Ovary (tissue), 9 donors: ENCODE results near the gene ATP7A. TPM values are rescaled to one million over a fixed set of nuclear protein-coding genes. Genes with fewer than 3 reads are reported as not detected.

Source experiments
- DNase-seq, 5 donors: peaks; one replicate each; pipeline ENCODE4 v3.0.0-alpha.2; 2019 to 2020
- H3K27ac ChIP-seq, 2 donors: fragments of 200-600 bp; one replicate each; pipeline versions ENCODE4 v1.5.1 to v1.8.0; 2019 to 2022
- H3K27me3 ChIP-seq: fragments of 200-600 bp; one replicate; pipeline ENCODE4 v1.8.0; 2022
- H3K36me3 ChIP-seq: fragments of 200-600 bp; sonication (generic); one replicate; pipeline ENCODE4 v1.5.1; 2019
- H3K4me1 ChIP-seq: one replicate; pipeline ENCODE4 v1.8.1; 2013; ENCODE audit warnings: mild to moderate bottlenecking, moderate library complexity; ENCODE audit not compliant: insufficient read depth
- H3K4me3 ChIP-seq: fragments of 200-600 bp; sonication (generic); one replicate; pipeline ENCODE4 v1.5.1; 2017
- H3K9me3 ChIP-seq, 2 donors: fragments of 200-600 bp in 1 of 2; sonication (generic) in 1 of 2; one replicate each; pipeline versions ENCODE4 v1.5.1 to v1.8.1; 2013 to 2019; ENCODE audit warnings: mild to moderate bottlenecking in 1 of 2, moderate library complexity in 1 of 2
- CTCF ChIP-seq, 3 donors: fragments of 450-650 bp in 2 of 3; fragments of 200-600 bp in 1 of 3; IDR thresholded peaks; one replicate each; pipeline versions ENCODE4 v1.5.1 to v1.8.0; 2016 to 2022; ENCODE audit warnings: antibody characterized with exemption in 3 of 3, mild to moderate bottlenecking in 1 of 3
- EP300 ChIP-seq: sonication (generic); formaldehyde crosslinking; IDR thresholded peaks from one replicate; pipeline ENCODE4 v1.6.1; 2017; ENCODE audit warnings: antibody characterized with exemption
- POLR2A ChIP-seq: fragments of 450-650 bp; IDR thresholded peaks from one replicate; pipeline ENCODE4 v1.6.1; 2017; ENCODE audit warnings: antibody characterized with exemption, mild to moderate bottlenecking, moderate library complexity
- whole genome bisulfite sequencing, 3 donors: extraction: QIAGEN DNeasy Blood & Tissue Kit in 1 of 3; methylation state at CpG; one replicate each; pipeline versions ENCODE4 v1.1.5 to v1.1.7; 2013 to 2017; 5-methylcytosine and 5-hydroxymethylcytosine counted together
- intact Hi-C, 4 donors: fragments of 100-400 bp; cut with DNase I; formaldehyde crosslinking; loops; one replicate each; pipeline versions ENCODE4 v1.11.0 to v1.15.1; 2022 to 2023
- polyA plus RNA-seq, 2 donors: library from polyadenylated mRNA; stranded (reverse); fragments of 200-250 nt in 1 of 2; fragments of 350-450 nt in 1 of 2; fragmentation: Illumina TruSeq in 1 of 2; extraction: RNeasy Lipid Tissue Mini Kit (QIAGEN cat#74804) in 1 of 2; gene quantifications; one replicate each; pipeline ENCODE4 v1.2.3, GENCODE V29; 2013 to 2014
- total RNA-seq, 7 donors: library from RNA; depleted of rRNA in 2 of 7; stranded (reverse); fragments of >200 nt in 2 of 7; fragmentation: NEBNext Ultra II Directional in 3 of 7; extraction: Animal tissue kit (Norgen Biotek cat#: 25700) in 3 of 7; gene quantifications; one replicate each; pipeline versions ENCODE4 v1.1.0 to v1.2.4, GENCODE V29; 2016 to 2023
- donor health status: DM: no; HTN: no; CAD: no; lungs with moderate emphysema.
- donor health status: DM: no; HTN: no; CAD: no.
- donor health status: Bipolar disorder and iron deficiency.
- donor health status: DM: yes; HTN: yes; CAD: no.
- donor health status: DM: no; HTN: no; CAD: no.
- donor health status: DM: yes; HTN: yes; CAD: no.

Gene ATP7A
- total and polyA plus RNA-seq, 9 donors: 2.3 to 11.2 (median 10.2) TPM

GRCh38 chrX:77961063-77961462, 50.6 kb downstream of the ATP7A start:
- Histone ChIP-seq H3K4me1 (no peaks in the 10 kb centered on the region), H3K27me3 (no peaks in the 10 kb centered on the region), H3K4me3 (no peak overlapping the region), H3K36me3 (no peaks in the 10 kb centered on the region), H3K27ac (no peak overlapping the region), H3K9me3 (no peaks in the 10 kb centered on the region)
- intact Hi-C loops: no loop called here
- TF ChIP-seq POLR2A: no peak
- TF ChIP-seq EP300: no peak
- no peak for TF ChIP-seq CTCF (IDR thresholded peaks at IDR 0.05)
- WGBS, 3 donors: 89 to 92% (median 90%) methylated on average over 2 of the region's 2 CpGs
- no peak for DNase-seq

- Histone ChIP-seq H3K4me1 (no peaks in the 10 kb centered on the region), H3K4me3 (no peak overlapping the region), H3K27ac (no peak overlapping the region), H3K27me3 (no peaks in the 10 kb centered on the region), H3K36me3 (no peaks in the 10 kb centered on the region), H3K9me3 (no peaks in the 10 kb centered on the region)
- 75 to 81% (median 77%) methylated on average over 13 of the region's 13 CpGs for WGBS, 3 donors
- intact Hi-C loops: no loop called here
- no peak for TF ChIP-seq POLR2A
- TF ChIP-seq CTCF (IDR thresholded peaks at IDR 0.05): no peak
- no peak for TF ChIP-seq EP300
- DNase-seq: no peak
Measured at GRCh38 chrX:77962068-77962902, 51.8 kb downstream of the ATP7A start.

GRCh38 chrX:77966361-77966760, 55.9 kb downstream of the ATP7A start:
- Histone ChIP-seq H3K27me3 (no peaks in the 10 kb centered on the region), H3K4me3 (no peak overlapping the region), H3K4me1 (no peaks in the 10 kb centered on the region), H3K27ac (no peak overlapping the region), H3K36me3 (no peaks in the 10 kb centered on the region), H3K9me3 (no peaks in the 10 kb centered on the region)
- TF ChIP-seq EP300 (no peak), POLR2A (no peak), CTCF (IDR thresholded peaks at IDR 0.05) (no peak)
- intact Hi-C loops: no loop called here
- no peak for DNase-seq
- WGBS, 3 donors: 89 to 92% (median 90%) methylated on average over 3 of the region's 3 CpGs

GRCh38 chrX:77967631-77968030, 57.1 kb downstream of the ATP7A start:
- no peaks in the 10 kb centered on the region for H3K36me3 ChIP-seq
- 54 to 62% (median 56%) methylated on average over 1 of the region's 1 CpG for WGBS, 3 donors
- DNase-seq: no peak
- no peaks in the 10 kb centered on the region for H3K27me3 ChIP-seq
- no peak overlapping the region for H3K4me3 ChIP-seq
- H3K4me1 ChIP-seq: no peaks in the 10 kb centered on the region
- intact Hi-C loops: no loop called here
- H3K9me3 ChIP-seq: no peaks in the 10 kb centered on the region
- TF ChIP-seq POLR2A (no peak), EP300 (no peak), CTCF (IDR thresholded peaks at IDR 0.05) (no peak)
- H3K27ac ChIP-seq: no peak overlapping the region
